ENCODE results near the gene ARHGAP40.
"Not testable (repeated sequence)": the region's sequence is repeated elsewhere in the genome, so short reads cannot be mapped to it uniquely, and the experiment has no call there.

Gene ARHGAP40

DNA sequence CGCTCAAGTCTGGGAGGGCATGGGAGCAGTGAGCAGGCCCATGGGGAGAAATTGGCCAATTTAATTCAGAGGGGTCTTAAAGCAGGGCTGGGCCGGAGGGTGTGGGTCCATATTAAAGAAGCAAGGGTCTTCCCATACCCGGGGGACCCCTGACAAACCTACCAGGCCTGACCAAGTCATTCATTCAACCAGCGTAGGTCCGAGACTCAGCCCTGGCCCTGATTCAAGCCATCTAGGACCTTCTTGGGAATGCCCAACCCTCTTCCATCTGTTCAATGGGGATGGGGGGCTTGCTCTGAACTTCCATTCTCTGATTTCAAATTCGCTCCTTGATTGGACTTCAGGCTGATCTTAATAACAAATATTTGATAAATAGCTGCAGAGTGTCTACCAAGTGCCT lies 13.3 kb upstream of the ARHGAP40 start:
- DNase-seq (ENCODE audit: low read depth in 2 of 2): no peak

GRCh38 chr20:38589351-38589750 lies 12.3 kb upstream of the ARHGAP40 start:
- no peak for DNase-seq (ENCODE audit: low read depth in 2 of 2)

- DNase-seq (ENCODE audit: low read depth in 2 of 2): no peak
Observed at GRCh38 chr20:38589967-38590675, 11.5 kb upstream of the ARHGAP40 start.

DNA sequence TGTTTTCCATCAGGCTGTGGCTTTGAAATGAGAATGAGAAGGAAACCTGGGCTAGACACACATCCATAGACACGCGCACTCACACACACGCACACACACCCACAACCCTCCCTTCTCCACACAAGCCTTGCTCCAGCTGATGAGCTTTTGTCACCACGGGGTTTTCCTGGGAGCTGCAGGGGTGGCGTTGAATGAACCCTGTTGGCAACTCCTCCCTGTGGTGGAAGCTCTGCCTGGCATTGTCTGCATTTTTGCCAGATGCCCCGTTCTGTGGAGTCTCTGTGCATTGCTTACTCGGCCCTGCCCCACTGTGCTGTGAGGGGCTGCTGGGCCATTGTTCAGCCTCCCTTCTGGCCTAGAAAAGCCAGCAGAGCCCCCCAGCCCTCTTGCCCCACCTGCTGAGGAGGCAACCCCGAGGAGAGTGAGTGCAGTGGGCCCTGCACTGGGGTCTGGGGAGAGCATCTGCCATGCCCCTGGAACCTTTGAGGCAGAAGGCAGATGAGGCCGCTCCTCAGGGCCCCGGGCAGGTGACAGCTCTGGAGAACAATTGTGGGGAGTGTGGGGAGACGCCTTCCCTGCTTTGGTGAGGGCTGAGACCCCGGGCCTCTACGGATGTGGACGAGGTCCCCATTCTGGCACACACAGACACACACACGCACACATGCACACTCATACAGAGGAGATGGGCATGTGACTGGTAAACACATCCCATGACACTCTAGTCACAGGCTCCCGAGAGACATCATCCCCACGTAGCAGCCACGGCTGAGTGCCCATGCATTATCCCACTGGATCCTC lies 10.7 kb upstream of the ARHGAP40 start:
- DNase-seq (ENCODE audit: low read depth in 2 of 2): no peak

DNA sequence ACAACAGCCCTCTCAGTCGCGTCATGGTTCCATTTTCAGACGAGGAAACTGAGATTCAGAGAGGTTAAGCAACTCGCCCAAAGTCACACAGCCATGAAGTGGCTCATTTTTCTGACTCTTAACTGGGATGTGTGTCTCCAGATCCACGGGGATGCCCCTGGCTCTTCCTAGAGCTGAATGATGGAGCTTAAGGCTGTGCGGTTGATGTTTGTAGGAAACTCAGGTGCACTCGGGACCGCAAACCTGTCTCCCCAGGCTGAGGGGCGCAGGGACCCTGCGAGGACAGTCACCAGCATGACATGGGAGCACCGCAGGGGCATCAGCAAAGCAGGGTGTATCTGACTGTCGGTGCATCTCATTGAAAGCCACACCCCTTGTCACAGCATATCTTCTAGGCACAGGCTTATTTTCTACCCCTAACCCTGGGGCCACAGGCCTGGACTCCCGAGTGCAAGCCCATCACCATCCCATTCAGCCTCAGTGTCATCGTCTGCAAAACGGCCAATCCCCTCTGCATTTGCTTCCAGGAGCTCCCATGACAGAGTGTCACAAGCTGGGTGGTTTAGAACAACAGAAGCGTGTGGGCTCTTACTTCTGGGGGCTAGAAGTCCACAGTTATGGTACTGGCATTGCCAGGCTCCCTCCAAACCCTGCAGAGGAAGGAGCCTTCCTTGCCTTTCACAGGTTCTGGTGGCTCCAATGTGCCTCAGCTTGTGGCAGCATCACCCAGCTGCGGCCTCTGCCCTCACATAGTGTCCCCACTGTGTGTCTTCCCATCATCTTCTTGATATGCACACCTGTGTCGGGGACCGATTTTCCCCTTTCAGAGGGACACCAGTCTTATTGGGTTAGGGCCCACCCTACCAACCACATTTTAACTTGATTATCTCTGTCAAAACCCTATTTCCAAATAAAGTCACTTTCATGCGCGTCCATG lies 9.9 kb upstream of the ARHGAP40 start:
- DNase-seq (ENCODE audit: low read depth in 2 of 2): no peak

GRCh38 chr20:38592411-38592790 lies 9.2 kb upstream of the ARHGAP40 start:
- DNase-seq (ENCODE audit: low read depth in 2 of 2): not testable (repeated sequence)

DNA sequence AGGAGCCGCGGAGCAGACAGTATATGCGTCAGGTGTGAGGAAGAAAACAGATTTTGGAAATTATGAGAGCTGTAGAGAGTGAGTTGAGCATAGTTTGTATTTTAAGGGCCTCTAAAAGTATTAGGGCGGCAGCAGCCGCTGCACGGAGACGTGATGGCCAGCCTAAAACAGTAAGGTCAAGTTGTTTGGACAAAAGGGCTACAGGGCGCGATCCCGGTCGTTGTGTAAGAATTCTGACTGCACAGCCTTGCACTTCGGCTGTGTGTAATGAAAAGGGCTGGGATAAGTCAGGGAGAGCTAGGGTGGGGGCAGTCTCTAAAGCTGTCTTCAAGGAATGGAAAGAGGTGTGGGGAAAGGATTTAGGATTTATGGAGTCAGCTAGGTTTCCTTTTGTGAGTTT lies 7.3 kb upstream of the ARHGAP40 start:
- not testable (repeated sequence) for DNase-seq (ENCODE audit: low read depth in 2 of 2)

DNA sequence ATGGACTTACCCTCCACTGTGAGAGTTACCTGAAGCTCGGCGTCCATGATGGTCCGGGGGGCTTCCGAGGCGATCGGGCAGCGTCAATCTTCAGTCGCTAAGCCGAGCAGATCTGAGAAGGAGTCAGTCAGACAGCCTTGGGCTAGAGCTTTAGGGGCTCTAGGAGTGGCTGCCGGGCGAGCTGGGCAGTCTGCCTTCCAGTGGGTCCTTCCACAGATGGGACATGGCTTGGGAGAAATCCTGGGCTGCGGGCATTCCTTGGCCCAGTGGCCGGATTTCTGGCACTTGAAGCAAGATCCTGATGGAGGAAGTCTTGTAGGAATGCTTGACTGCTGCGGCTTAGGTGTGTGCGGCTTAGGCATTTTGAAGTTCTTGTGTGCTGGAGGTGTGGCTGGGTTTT lies 5.7 kb upstream of the ARHGAP40 start:
- not testable (repeated sequence) for DNase-seq (ENCODE audit: low read depth in 2 of 2)

- no peak for DNase-seq (ENCODE audit: low read depth in 2 of 2)
Observed at GRCh38 chr20:38599410-38599882, 2.2 kb upstream of the ARHGAP40 start.

GRCh38 chr20:38600057-38600456 lies 1.6 kb upstream of the ARHGAP40 start:
- DNase-seq (ENCODE audit: low read depth in 2 of 2): no peak

GRCh38 chr20:38602185-38602581 lies 574 bp downstream of the ARHGAP40 start:
- no peak for DNase-seq (ENCODE audit: low read depth in 2 of 2)

DNA sequence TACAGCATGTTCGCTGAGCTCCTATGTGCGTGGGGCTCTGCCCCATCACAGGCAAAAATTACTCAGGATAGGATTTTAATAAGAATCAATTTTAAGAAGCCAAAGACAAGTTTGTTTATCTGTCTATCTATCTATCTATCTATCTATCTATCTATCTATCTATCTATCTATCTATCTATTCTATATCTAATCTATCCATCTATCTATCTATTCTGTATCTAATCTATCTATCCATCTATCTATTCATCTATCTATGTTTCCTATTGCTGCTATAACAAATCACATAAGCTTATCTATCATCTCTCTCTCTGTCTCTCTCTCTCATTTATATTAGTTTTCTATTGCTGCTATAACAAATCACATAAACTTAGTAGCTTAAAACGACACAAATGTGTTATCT lies 1.7 kb downstream of the ARHGAP40 start:
- no peak for DNase-seq (ENCODE audit: low read depth in 2 of 2)

- no peak for DNase-seq (ENCODE audit: low read depth in 2 of 2)
Observed at GRCh38 chr20:38604873-38605303, 3.3 kb downstream of the ARHGAP40 start.

DNA sequence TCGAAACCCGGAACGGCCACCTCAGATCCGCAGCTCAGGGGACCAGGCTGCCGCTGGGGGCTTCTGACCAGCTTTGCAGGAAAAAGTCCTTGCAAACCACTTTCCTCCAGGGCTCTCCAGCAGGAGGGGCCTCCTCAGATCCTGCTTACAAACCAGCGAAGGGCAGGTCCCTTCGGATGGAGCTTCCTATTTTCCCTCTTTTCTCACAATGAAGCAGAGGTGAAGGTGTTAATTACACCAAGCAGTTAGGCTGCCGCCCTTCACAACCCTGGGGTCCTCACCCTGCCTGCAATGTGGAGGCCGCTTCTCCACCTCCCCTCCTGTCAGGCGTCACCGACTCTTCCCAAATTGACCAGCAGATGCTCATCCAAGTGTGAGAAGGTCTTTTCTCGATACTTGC lies 5.7 kb downstream of the ARHGAP40 start:
- DNase-seq (ENCODE audit: low read depth in 2 of 2): no peak

- DNase-seq (ENCODE audit: low read depth in 2 of 2): no peak
Observed at GRCh38 chr20:38608188-38608587, 6.6 kb downstream of the ARHGAP40 start.

DNA sequence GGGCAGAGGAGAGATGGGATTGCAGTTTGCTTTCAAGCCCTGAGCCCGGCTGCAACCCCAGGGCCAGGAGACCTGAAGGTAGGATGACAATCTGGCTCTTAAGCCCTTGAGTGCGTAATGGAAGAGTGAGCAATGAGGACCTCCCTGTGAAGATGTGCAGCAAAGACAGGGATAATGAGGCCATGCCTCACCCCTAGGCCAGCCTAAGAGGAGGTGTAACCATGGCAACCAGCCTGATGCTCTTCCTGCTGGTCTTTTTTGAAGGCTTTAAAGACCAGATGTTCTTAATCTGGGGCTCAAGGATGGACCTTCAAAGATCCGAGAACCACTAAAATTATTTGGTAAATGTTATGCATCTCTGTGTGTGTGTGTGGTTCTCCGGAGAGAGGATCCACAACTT lies 8.2 kb downstream of the ARHGAP40 start:
- DNase-seq (ENCODE audit: low read depth in 2 of 2): no peak

GRCh38 chr20:38610521-38610920 lies 8.9 kb downstream of the ARHGAP40 start:
- DNase-seq (ENCODE audit: low read depth in 2 of 2): no peak

- DNase-seq (ENCODE audit: low read depth in 2 of 2): no peak
Observed at GRCh38 chr20:38612751-38613515, 11.3 kb downstream of the ARHGAP40 start.

DNA sequence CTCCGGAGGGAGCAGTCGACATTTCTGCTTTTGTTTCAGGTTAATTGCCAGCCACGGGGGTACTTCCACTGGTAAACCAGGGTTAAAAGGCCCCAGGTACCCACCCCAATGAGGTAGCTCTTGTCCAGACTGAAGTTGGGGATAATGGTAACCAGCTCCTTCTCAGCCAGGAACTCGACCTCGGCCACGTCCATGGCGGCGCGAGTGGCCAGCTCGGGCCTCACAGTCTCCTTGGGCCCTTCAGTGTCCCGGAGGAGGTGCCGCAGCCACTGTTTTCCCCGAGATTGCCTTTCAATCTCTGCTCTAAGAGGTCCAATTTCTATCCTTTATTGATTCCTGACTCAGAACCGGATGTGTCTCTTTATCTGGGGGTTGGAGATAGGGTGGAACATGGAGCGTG lies 13.7 kb downstream of the ARHGAP40 start:
- no peak for DNase-seq (ENCODE audit: low read depth in 2 of 2)

DNA sequence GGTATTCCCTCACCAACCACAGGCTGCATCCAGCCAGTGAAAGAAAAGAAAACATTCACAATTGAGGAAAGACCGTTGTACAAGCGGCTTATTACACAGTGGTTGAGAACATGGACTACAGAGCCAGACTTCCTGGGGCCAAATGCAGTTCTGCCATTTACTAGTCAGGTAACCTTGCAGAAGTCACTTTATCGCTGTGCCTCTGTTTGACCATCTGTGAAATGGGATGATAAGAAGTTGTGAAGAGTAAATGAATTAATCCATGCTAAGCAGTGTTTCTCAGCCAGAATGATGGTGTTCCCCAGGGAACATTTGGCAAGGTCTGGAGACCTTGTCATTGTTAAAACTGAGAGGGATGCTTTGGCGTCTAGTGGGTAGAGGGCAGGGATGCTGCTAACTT lies 14.8 kb downstream of the ARHGAP40 start:
- DNase-seq (ENCODE audit: low read depth in 2 of 2): no peak
